ENCODE measurements around the gene STK11IP. TPM values are rescaled to one million over a fixed set of nuclear protein-coding genes. Genes with fewer than 3 reads are reported as not detected.
A peak's percentile ranks its signal among the peaks of the same experiment; 100 is the strongest.

The STK11IP gene
- total RNA-seq, 1 experiment from 2014 or later = 39.9 TPM

GRCh38 chr2:219613461-219614070 lies 15.9 kb downstream of the STK11IP start (continued):
- TF ChIP-seq PREB (CRISPR knock-in tag; IDR thresholded peaks at IDR 0.05; ENCODE audit: borderline replicate concordance) = no peak
- TF ChIP-seq FOXP1 (CRISPR knock-in tag; IDR thresholded peaks at IDR 0.05; ENCODE audit: borderline replicate concordance) = no peak
- no peak for TF ChIP-seq EMX1 (CRISPR knock-in tag; IDR thresholded peaks at IDR 0.05)

GRCh38 chr2:219614076-219614860 lies 16.6 kb downstream of the STK11IP start:
- ATAC-seq (no peak), DNase-seq (ENCODE audit: low spot score) (no peak)
- peak overlapping the region; percentile 9; the same call in 1 of the 2 replicates for H3K27ac Mint-ChIP-seq
- no peaks in the 10 kb centered on the region for H3K4me1 Mint-ChIP-seq
- no peaks in the 10 kb centered on the region for H3K9me3 Mint-ChIP-seq
- ChIA-PET POLR2A (no interaction called here), CTCF (interaction anchor here (0.6 to 2.0 kb wide), 2 partner anchors 28 to 157 kb away, joined by 3 to 7 read pairs; no protein-coding TSS in a partner anchor)
- no peak overlapping the region for H3K4me3 Mint-ChIP-seq
- H3K27me3 Mint-ChIP-seq (ENCODE audit: low read depth) = no peaks in the 10 kb centered on the region
- TF ChIP-seq, protein P1, sequence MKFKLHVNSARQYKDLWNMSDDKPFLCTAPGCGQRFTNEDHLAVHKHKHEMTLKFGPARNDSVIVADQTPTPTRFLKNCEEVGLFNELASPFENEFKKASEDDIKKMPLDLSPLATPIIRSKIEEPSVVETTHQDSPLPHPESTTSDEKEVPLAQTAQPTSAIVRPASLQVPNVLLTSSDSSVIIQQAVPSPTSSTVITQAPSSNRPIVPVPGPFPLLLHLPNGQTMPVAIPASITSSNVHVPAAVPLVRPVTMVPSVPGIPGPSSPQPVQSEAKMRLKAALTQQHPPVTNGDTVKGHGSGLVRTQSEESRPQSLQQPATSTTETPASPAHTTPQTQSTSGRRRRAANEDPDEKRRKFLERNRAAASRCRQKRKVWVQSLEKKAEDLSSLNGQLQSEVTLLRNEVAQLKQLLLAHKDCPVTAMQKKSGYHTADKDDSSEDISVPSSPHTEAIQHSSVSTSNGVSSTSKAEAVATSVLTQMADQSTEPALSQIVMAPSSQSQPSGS (CRISPR knock-in tag; IDR thresholded peaks at IDR 0.05; ENCODE audit: borderline replicate concordance, low read depth) = no peak
- TF ChIP-seq NFATC4 (CRISPR knock-in tag; IDR thresholded peaks at IDR 0.05) (no peak), NFYB (CRISPR knock-in tag; conservative IDR thresholded peaks at IDR 0.05; ENCODE audit: low read depth) (no peak), ZNF232 (CRISPR knock-in tag; IDR thresholded peaks at IDR 0.05) (no peak), FOXK1 (CRISPR knock-in tag; IDR thresholded peaks at IDR 0.05) (no peak), ETV6 (CRISPR knock-in tag; IDR thresholded peaks at IDR 0.05) (no peak), ZNF671 (CRISPR knock-in tag; IDR thresholded peaks at IDR 0.05) (no peak), ZNF416 (CRISPR knock-in tag; IDR thresholded peaks at IDR 0.05) (no peak)
- TF ChIP-seq, protein P2, sequence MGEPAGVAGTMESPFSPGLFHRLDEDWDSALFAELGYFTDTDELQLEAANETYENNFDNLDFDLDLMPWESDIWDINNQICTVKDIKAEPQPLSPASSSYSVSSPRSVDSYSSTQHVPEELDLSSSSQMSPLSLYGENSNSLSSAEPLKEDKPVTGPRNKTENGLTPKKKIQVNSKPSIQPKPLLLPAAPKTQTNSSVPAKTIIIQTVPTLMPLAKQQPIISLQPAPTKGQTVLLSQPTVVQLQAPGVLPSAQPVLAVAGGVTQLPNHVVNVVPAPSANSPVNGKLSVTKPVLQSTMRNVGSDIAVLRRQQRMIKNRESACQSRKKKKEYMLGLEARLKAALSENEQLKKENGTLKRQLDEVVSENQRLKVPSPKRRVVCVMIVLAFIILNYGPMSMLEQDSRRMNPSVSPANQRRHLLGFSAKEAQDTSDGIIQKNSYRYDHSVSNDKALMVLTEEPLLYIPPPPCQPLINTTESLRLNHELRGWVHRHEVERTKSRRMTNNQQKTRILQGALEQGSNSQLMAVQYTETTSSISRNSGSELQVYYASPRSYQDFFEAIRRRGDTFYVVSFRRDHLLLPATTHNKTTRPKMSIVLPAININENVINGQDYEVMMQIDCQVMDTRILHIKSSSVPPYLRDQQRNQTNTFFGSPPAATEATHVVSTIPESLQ (CRISPR knock-in tag; IDR thresholded peaks at IDR 0.05) = no peak
- H3K36me3 Mint-ChIP-seq = peaks cover 11% of the 10 kb centered on the region

DNA sequence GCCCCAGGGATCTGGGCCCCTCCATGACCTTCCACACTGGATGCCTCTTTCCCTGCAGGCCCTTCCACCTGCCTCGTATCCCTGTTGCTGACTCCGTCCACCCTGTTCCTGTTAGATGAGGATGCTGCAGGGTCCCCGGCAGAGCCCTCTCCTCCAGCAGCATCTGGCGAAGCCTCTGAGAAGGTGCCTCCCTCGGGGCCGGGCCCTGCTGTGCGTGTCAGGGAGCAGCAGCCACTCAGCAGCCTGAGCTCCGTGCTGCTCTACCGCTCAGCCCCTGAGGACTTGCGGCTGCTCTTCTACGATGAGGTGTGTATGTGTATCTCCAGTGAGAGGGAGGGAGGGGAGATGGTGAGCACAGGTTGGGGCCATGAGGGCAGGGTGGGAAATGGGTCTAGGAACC lies 17.4 kb downstream of the STK11IP start:
- H3K4me1 Mint-ChIP-seq = no peaks in the 10 kb centered on the region
- CTCF ChIA-PET = interaction anchor here (1.3 to 2.0 kb wide), 2 partner anchors 28 to 85 kb away, joined by 3 to 7 read pairs; no protein-coding TSS in a partner anchor
- H3K27ac Mint-ChIP-seq = no peak overlapping the region
- no peak overlapping the region for H3K4me3 Mint-ChIP-seq
- DNase-seq (ENCODE audit: low spot score) = no peak
- POLR2A ChIA-PET = no interaction called here
- no peaks in the 10 kb centered on the region for H3K9me3 Mint-ChIP-seq
- H3K27me3 Mint-ChIP-seq (ENCODE audit: low read depth) = no peaks in the 10 kb centered on the region
- peaks cover 6% of the 10 kb centered on the region; the same call in 1 of the 2 replicates for H3K36me3 Mint-ChIP-seq
- ATAC-seq = no peak
- TF ChIP-seq, protein P3, sequence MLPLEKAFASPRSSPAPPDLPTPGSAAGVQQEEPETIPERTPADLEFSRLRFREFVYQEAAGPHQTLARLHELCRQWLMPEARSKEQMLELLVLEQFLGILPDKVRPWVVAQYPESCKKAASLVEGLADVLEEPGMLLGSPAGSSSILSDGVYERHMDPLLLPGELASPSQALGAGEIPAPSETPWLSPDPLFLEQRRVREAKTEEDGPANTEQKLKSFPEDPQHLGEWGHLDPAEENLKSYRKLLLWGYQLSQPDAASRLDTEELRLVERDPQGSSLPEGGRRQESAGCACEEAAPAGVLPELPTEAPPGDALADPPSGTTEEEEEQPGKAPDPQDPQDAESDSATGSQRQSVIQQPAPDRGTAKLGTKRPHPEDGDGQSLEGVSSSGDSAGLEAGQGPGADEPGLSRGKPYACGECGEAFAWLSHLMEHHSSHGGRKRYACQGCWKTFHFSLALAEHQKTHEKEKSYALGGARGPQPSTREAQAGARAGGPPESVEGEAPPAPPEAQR (CRISPR knock-in tag; IDR thresholded peaks at IDR 0.05) = no peak
- no peak for TF ChIP-seq TEAD1 (CRISPR knock-in tag; IDR thresholded peaks at IDR 0.05)
- TF ChIP-seq ZNF512 (CRISPR knock-in tag; IDR thresholded peaks at IDR 0.05; ENCODE audit: borderline replicate concordance) = no peak
- no peak for TF ChIP-seq PRDM15 (CRISPR knock-in tag; IDR thresholded peaks at IDR 0.05)
- TF ChIP-seq, protein P1 (CRISPR knock-in tag; IDR thresholded peaks at IDR 0.05; ENCODE audit: borderline replicate concordance, low read depth) = no peak
